SU-DHL-6 (cell line): ENCODE results near the gene PHF14.

Source experiments
- H2AFZ ChIP-seq: fragments of 200-600 bp; sonication (generic); 2 replicates; pipeline ENCODE4 v1.6.1; 2014; ENCODE audit warnings: low read depth, mild to moderate bottlenecking, moderate library complexity, mixed read lengths, antibody characterized with exemption, low read length; ENCODE audit not compliant: severe bottlenecking
- H3F3A ChIP-seq: fragments of 200-600 bp; shearing (Covaris generic); 2 replicates; pipeline ENCODE4 v1.6.0; 2016; ENCODE audit warnings: antibody characterized with exemption, mild to moderate bottlenecking; ENCODE audit not compliant: insufficient read depth
- H3K27ac ChIP-seq: fragments of 200-600 bp; sonication (generic); 2 replicates; pipeline ENCODE4 v1.5.1; 2016; ENCODE audit warnings: low read depth, mild to moderate bottlenecking, low read length, moderate library complexity, mixed read lengths
- H3K27me3 ChIP-seq: fragments of 200-600 bp; sonication (generic), shearing (Covaris generic); 2 replicates; pipeline ENCODE4 v1.6.0; 2014; ENCODE audit warnings: mild to moderate bottlenecking, low read length
- H3K36me3 ChIP-seq: fragments of 200-600 bp; sonication (generic); 2 replicates; pipeline ENCODE4 v1.6.1; 2014; ENCODE audit warnings: mild to moderate bottlenecking, low read length, mixed read lengths
- H3K4me2 ChIP-seq: fragments of 300-600, 200-600 bp; shearing (Covaris generic), sonication (generic); 2 replicates; pipeline ENCODE4 v1.6.0; 2014; ENCODE audit warnings: low read length, low read depth, mild to moderate bottlenecking; ENCODE audit not compliant: poor library complexity, severe bottlenecking
- H3K4me3 ChIP-seq: fragments of 200-600 bp; sonication (generic); 2 replicates; pipeline ENCODE4 v1.5.1; 2014; ENCODE audit warnings: antibody characterized with exemption, low read length, mild to moderate bottlenecking, mixed read lengths; ENCODE audit not compliant: insufficient read depth, poor library complexity, severe bottlenecking
- H3K79me2 ChIP-seq: fragments of 200-600 bp; sonication (generic); 2 replicates; pipeline ENCODE4 v1.6.1; 2014; ENCODE audit warnings: mild to moderate bottlenecking, low read length, moderate library complexity; ENCODE audit not compliant: insufficient read depth
- H3K9ac ChIP-seq: fragments of 200-600 bp; sonication (generic); 2 replicates; pipeline ENCODE4 v1.7.0; 2014; ENCODE audit warnings: mild to moderate bottlenecking, low read length
- H3K9me2 ChIP-seq: fragments of 200-600 bp; sonication (generic); replicated peaks from 2 replicates; pipeline ENCODE4 v1.6.1; 2014; ENCODE audit warnings: low read length; ENCODE audit not compliant: insufficient read depth
- H3K9me3 ChIP-seq: fragments of 200-600 bp; sonication (generic); 2 replicates; pipeline ENCODE4 v1.6.1; 2014; ENCODE audit warnings: low read length, mixed read lengths; ENCODE audit not compliant: insufficient read depth
- H4K20me1 ChIP-seq: fragments of 200-600 bp; sonication (generic); 2 replicates; pipeline ENCODE4 v1.6.1; 2014; ENCODE audit warnings: low read depth, mild to moderate bottlenecking, antibody characterized with exemption, low read length, moderate library complexity, mixed read lengths
- EZH2phosphoT487 ChIP-seq: fragments of 200-600 bp; sonication (generic), shearing (Covaris generic); conservative IDR thresholded peaks from 2 replicates; pipeline ENCODE4 v1.6.1; 2018; ENCODE audit warnings: mild to moderate bottlenecking, antibody characterized with exemption, low read length, moderate library complexity, mixed read lengths
- TF ChIP-seq, protein P1 (sequence below): fragments of 200-600 bp; sonication (generic); IDR thresholded peaks from one replicate; pipeline ENCODE4 v1.5.1; 2017; ENCODE audit warnings: antibody characterized with exemption, mild to moderate bottlenecking, low read length, moderate library complexity; ENCODE audit not compliant: insufficient read depth, poor library complexity, severe bottlenecking

Gene PHF14

DNA sequence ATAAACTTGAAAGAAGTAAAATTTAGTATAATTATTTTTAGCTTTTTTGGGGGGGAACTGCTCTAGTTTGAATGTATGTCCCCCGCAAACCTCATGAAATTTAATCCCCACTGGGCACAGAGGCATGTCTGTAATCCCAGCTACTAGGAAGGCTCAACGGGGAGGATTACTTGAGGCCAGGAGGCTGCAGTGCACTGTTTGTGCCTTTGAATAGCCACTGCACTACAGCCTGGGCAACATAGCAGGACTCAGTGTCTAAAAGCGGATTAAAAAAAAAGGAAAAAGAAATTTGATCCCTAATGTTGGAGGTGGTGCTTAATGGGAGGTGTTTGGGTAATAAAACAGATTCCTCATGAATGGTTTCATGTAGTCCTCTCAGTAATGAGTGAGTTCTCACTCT lies 43.1 kb upstream of the PHF14 start:
- Histone ChIP-seq H3K4me2 (no peak overlapping the region), H3K27ac (no peak overlapping the region), H4K20me1 (peaks cover 5% of the 10 kb centered on the region; the same call in 1 of the 2 replicates), H3K36me3 (peaks cover 36% of the 10 kb centered on the region), H3K9ac (no peak overlapping the region), H2AFZ (no peak overlapping the region), H3K27me3 (no peaks in the 10 kb centered on the region), H3K9me3 (no peaks in the 10 kb centered on the region), H3K79me2 (peaks cover 6% of the 10 kb centered on the region; the same call in 1 of the 2 replicates), H3K4me3 (no peak overlapping the region), H3K9me2 (no peaks in the 10 kb centered on the region), H3F3A (peaks cover 22% of the 10 kb centered on the region; the same call in 1 of the 2 replicates)
- TF ChIP-seq, protein P1, sequence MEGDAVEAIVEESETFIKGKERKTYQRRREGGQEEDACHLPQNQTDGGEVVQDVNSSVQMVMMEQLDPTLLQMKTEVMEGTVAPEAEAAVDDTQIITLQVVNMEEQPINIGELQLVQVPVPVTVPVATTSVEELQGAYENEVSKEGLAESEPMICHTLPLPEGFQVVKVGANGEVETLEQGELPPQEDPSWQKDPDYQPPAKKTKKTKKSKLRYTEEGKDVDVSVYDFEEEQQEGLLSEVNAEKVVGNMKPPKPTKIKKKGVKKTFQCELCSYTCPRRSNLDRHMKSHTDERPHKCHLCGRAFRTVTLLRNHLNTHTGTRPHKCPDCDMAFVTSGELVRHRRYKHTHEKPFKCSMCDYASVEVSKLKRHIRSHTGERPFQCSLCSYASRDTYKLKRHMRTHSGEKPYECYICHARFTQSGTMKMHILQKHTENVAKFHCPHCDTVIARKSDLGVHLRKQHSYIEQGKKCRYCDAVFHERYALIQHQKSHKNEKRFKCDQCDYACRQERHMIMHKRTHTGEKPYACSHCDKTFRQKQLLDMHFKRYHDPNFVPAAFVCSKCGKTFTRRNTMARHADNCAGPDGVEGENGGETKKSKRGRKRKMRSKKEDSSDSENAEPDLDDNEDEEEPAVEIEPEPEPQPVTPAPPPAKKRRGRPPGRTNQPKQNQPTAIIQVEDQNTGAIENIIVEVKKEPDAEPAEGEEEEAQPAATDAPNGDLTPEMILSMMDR, result no peak
- TF ChIP-seq EZH2phosphoT487, result no peak

DNA sequence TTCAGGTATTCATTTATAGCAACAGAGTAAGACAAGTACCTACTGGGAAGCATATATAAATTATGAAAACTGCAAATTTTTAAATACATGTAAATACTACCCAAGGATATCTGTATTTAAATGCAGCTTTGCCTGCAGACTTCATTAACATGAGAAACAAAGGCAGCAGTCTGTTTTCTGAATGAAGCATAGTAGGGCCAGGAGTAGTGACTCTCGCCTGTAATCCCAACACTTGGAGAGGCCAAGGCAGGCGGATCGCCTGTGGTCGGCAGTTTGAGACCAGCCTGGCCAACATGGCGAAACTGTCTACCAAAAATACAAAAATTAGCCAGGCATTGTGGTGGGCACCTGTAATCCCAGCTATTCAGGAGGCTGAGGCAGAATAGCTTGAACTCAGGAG lies 42.5 kb upstream of the PHF14 start:
- no peak for TF ChIP-seq EZH2phosphoT487
- TF ChIP-seq, protein P1, result no peak
- H3K4me2 ChIP-seq, result no peak overlapping the region

GRCh38 chr7:10934292-10934691 lies 39.4 kb upstream of the PHF14 start:
- no peak overlapping the region for H2AFZ ChIP-seq
- H3K27me3 ChIP-seq, result no peaks in the 10 kb centered on the region
- TF ChIP-seq, protein P1, result no peak
- TF ChIP-seq EZH2phosphoT487, result no peak
- H3K9ac ChIP-seq, result no peak overlapping the region
- peaks cover 29% of the 10 kb centered on the region; the same call in 1 of the 2 replicates for H3F3A ChIP-seq
- peaks cover 40% of the 10 kb centered on the region for H3K79me2 ChIP-seq
- no peaks in the 10 kb centered on the region for H3K9me3 ChIP-seq
- H4K20me1 ChIP-seq, result peaks cover 25% of the 10 kb centered on the region
- H3K27ac ChIP-seq, result no peak overlapping the region
- H3K4me2 ChIP-seq, result no peak overlapping the region
- no peaks in the 10 kb centered on the region for H3K9me2 ChIP-seq
- no peak overlapping the region for H3K4me3 ChIP-seq
- H3K36me3 ChIP-seq, result peaks cover 53% of the 10 kb centered on the region

More for the DNA sequence above, 42.5 kb upstream of the PHF14 start:
- H4K20me1 ChIP-seq, result peaks cover 9% of the 10 kb centered on the region; the same call in 1 of the 2 replicates
- no peak overlapping the region for H3K4me3 ChIP-seq
- H3K27me3 ChIP-seq, result no peaks in the 10 kb centered on the region
- no peak overlapping the region for H3K9ac ChIP-seq
- peaks cover 40% of the 10 kb centered on the region for H3K36me3 ChIP-seq
- H2AFZ ChIP-seq, result no peak overlapping the region
- H3K9me2 ChIP-seq, result no peaks in the 10 kb centered on the region
- H3K9me3 ChIP-seq, result no peaks in the 10 kb centered on the region
- peaks cover 22% of the 10 kb centered on the region; the same call in 1 of the 2 replicates for H3F3A ChIP-seq
- H3K79me2 ChIP-seq, result peaks cover 10% of the 10 kb centered on the region; the same call in 1 of the 2 replicates
- no peak overlapping the region for H3K27ac ChIP-seq
